ENCODE data around the gene MYNN. TPM values are rescaled to one million over a fixed set of nuclear protein-coding genes. Genes with fewer than 3 reads are reported as not detected.

MYNN gene
- total and polyA plus RNA-seq, 9 of the 15 experiments (the other 6 are each of a cell fraction or from before 2014, with no cell fraction given): 10.4 to 35.7 (median 21.3) TPM

DNA sequence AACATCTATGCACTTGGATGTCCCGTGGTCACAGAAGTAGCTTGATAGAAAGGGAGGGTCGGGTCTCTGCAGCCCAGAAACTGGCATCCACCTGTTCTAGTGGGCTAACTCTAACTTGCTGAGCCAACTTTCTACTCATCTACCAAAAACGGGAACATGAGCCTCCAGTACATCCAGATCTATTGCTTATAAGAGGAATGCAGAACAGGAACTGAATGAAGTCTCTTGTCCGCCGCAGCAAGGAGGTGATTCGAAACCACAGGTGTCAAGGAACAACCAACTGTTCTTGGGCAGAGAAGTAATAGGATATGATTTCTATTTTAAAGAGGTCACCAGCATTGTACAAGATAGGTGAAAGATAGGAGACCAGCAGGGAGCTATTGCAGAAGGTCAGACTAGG is 26.3 kb upstream of the MYNN start:
- no peaks in the 10 kb centered on the region for H4K20me1 ChIP-seq (replicated peaks; ENCODE audit: control insufficient read depth, insufficient read depth, low read length)
- no peaks in the 10 kb centered on the region for H3K79me2 ChIP-seq (ENCODE audit: control insufficient read depth, insufficient read depth, low read length)
- TF ChIP-seq ZNF717 (CRISPR knock-in tag; IDR thresholded peaks at IDR 0.05) (no peak), BRD4 (IDR thresholded peaks at IDR 0.05) (no peak), IFI16 (CRISPR knock-in tag; IDR thresholded peaks at IDR 0.05) (no peak), ZNF41 (CRISPR knock-in tag; conservative IDR thresholded peaks at IDR 0.05) (no peak), FOXM1 (IDR thresholded peaks at IDR 0.05; ENCODE audit: low read depth) (no peak), FOXM1 (CRISPR knock-in tag; IDR thresholded peaks at IDR 0.05; ENCODE audit: low read depth) (no peak), HNRNPUL1 (IDR thresholded peaks at IDR 0.05; ENCODE audit: low read length) (no peak), CCAR2 (IDR thresholded peaks at IDR 0.05; ENCODE audit: low read depth, low read length) (no peak)
- no peak overlapping the region for H3K4me3 ChIP-seq
- H3K27ac ChIP-seq (ENCODE audit: extremely low read depth, low read depth, low read length): no peak overlapping the region
- ChIA-PET POLR2A (interaction anchor here (1.9 kb wide), 1 partner anchor 17 kb away, joined by 8 read pairs; no protein-coding TSS in a partner anchor), CTCF (ENCODE audit: low intra/inter-chr PET ratio) (no interaction called here)
- no peaks in the 10 kb centered on the region for H3K36me3 ChIP-seq (ENCODE audit: control insufficient read depth, insufficient read depth, low read length)
- peaks cover 3 to 7% of the 10 kb centered on the region in 2 experiments; a peak in 3 of 5 replicates for H3K4me1 ChIP-seq (replicated peaks in 1 of 2; ENCODE audit: control insufficient read depth in 2 of 2, insufficient read depth in 2 of 2, low read length in 2 of 2)
- BruUV-seq (replicated peaks): no TSS peak
- H3K9me1 ChIP-seq (ENCODE audit: control insufficient read depth, insufficient read depth, low read length): no peaks in the 10 kb centered on the region
- H3K9me3 ChIP-seq (replicated peaks; ENCODE audit: control insufficient read depth, insufficient read depth, low read depth, low read length): no peaks in the 10 kb centered on the region
- intact Hi-C loops (cut with micrococcal nuclease) (loop anchor here (10.0 kb wide), 3 partner anchors 532 to 1532 kb away; no protein-coding TSS in a partner anchor), in situ Hi-C loops (cut with MboI) (loop anchor here (10.0 kb wide), 1 partner anchor 602 kb away; no protein-coding TSS in a partner anchor)
- H3K4me2 ChIP-seq (ENCODE audit: insufficient read depth, low read length): no peak overlapping the region
- no peak for DNase-seq (ENCODE audit: extremely low read depth in 1 of 4, low spot score in 3 of 4)
- FAIRE-seq: no peak
- peaks cover 3 to 8% of the 10 kb centered on the region in 2 experiments; a peak in 3 of 5 replicates for H3K27me3 ChIP-seq (ENCODE audit: control insufficient read depth in 2 of 2, insufficient read depth in 2 of 2, low read length in 2 of 2)
- ATAC-seq: no peak
- H3K9ac ChIP-seq (ENCODE audit: insufficient read depth in 1 of 2, low read depth in 2 of 2, low read length in 2 of 2): no peak overlapping the region
- 13% methylated on average over 6 of the region's 6 CpGs for WGBS (ENCODE audit: insufficient coverage, low coverage, missing lambda C conversion rate)
- H2AFZ ChIP-seq (ENCODE audit: low read depth, low read length): peak overlapping the region; percentile 53; the same call in 1 of the 2 replicates

Measured in K562 (cell line).